ENCODE results near the gene PSMD14. TPM values are rescaled to one million over a fixed set of nuclear protein-coding genes. Genes with fewer than 3 reads are reported as not detected.
A peak's percentile ranks its signal among the peaks of the same experiment; 100 is the strongest.

PSMD14 gene
- total RNA-seq, 1 donor, result 103 TPM

- DNase-seq (ENCODE audit: low read depth), result no peak
Observed at GRCh38 chr2:161432107-161432506, 123.9 kb downstream of the PSMD14 start.

DNA sequence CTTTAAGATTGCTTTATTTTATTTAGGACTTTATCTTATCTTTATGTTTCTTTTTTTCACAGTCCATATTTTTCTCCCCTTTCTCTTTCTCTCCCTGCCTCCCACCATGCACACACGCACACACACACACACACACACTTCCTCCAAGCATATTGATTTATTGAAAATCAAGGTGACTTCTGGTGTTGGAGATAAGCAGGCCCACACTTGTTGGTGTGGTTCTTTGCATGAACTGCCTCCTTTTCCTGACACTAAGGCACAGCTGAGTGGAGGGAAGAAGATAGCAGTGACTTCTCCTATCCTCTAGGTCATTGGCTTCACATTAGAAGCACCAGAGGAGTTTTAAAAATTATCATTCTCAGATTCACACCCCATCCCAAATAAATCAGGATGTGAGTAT lies 125.9 kb downstream of the PSMD14 start:
- no peak for TF ChIP-seq CTCF (IDR thresholded peaks at IDR 0.05; ENCODE audit: insufficient read depth, low read length)
- H3K4me3 ChIP-seq (ENCODE audit: low read depth, low read length), result no peak overlapping the region
- DNase-seq (ENCODE audit: low read depth), result no peak

More at GRCh38 chr2:161432107-161432506, 123.9 kb downstream of the PSMD14 start:
- H3K4me3 ChIP-seq (ENCODE audit: low read depth, low read length), result no peak overlapping the region
- no peak for TF ChIP-seq CTCF (IDR thresholded peaks at IDR 0.05; ENCODE audit: insufficient read depth, low read length)

GRCh38 chr2:161436411-161436810 lies 128.2 kb downstream of the PSMD14 start:
- H3K4me3 ChIP-seq (ENCODE audit: low read depth, low read length), result no peak overlapping the region
- DNase-seq (ENCODE audit: low read depth), result peak; percentile 85
- no peak for TF ChIP-seq CTCF (IDR thresholded peaks at IDR 0.05; ENCODE audit: insufficient read depth, low read length)

DNA sequence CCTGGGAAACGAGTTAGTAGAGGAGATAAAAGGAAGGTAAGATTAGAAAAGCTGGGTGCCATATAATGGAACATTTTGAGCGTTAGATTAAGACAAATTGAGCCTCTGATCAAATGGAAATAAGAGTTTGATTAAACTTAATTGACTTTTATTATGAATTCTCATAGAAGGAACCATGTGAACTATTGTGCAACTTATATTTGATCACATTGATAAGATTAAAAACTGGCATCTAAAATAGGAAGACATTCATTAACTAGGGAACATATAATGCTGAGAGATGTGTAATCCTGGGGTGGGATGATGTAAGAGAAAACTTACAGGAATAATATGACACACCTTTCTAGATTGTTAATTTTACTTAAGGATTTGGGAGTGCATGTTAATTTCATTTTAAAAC lies 130.4 kb downstream of the PSMD14 start:
- no peak overlapping the region for H3K4me3 ChIP-seq (ENCODE audit: low read depth, low read length)
- TF ChIP-seq CTCF (IDR thresholded peaks at IDR 0.05; ENCODE audit: insufficient read depth, low read length), result no peak
- no peak for DNase-seq (ENCODE audit: low read depth)

GRCh38 chr2:161445097-161445496 lies 136.9 kb downstream of the PSMD14 start:
- TF ChIP-seq CTCF (IDR thresholded peaks at IDR 0.05; ENCODE audit: insufficient read depth, low read length), result no peak
- H3K4me3 ChIP-seq (ENCODE audit: low read depth, low read length), result no peak overlapping the region
- DNase-seq (ENCODE audit: low read depth), result no peak

DNA sequence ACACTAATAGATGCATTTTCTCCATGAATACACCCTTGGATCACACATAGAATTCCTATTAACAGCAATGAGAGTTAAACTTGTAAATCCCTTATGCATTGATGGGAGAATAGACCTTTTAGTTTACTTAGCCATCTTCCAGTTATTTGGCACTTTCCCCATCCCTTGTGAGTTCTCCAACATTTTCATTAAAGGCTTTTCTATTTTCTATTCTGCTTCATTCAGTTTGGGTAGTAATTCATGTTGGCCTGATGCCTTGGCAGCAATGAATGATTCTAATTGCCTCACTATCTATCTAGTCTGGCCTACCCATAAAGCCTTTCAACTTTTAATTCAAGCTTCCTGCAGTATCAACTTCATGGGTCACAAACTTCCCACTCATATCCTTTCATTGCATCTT lies 140.2 kb downstream of the PSMD14 start:
- no peak overlapping the region for H3K4me3 ChIP-seq (ENCODE audit: low read depth, low read length)
- no peak for TF ChIP-seq CTCF (IDR thresholded peaks at IDR 0.05; ENCODE audit: insufficient read depth, low read length)
- DNase-seq (ENCODE audit: low read depth), result no peak

Small RNAs within 50 kb of the gene (small RNA-seq; reads per million reads assigned to genes)
- gene RNA5SP108, result not detected

Other genes with a start within 250 kb of the PSMD14 start
- gene TANK, start 148.0 kb upstream of the PSMD14 start, total RNA-seq (ENCODE audit: low replicate concordance), result 44.2 and 57.8 TPM in 2 replicates
- gene TBR1, start 107.9 kb downstream of the PSMD14 start, total RNA-seq (ENCODE audit: low replicate concordance), result not detected in 2 replicates